PFSK-1 (cell line): ENCODE measurements around the gene ZNF592.

ENCODE experiments used
- FOXP2 ChIP-seq: optimal IDR thresholded peaks from 2 replicates; pipeline ENCODE3; 2011; ENCODE audit warnings: borderline replicate concordance, control low read depth, inconsistent platforms; ENCODE audit not compliant: insufficient read depth; ENCODE audit errors: extremely low read length, extremely low read depth
- POLR2AphosphoS5 ChIP-seq: IDR thresholded peaks from 2 replicates; pipeline ENCODE4 v1.6.1; 2012; ENCODE audit warnings: low read depth, mild to moderate bottlenecking, control low read depth, low read length, moderate library complexity
- SIN3A ChIP-seq: IDR thresholded peaks from 2 replicates; pipeline ENCODE4 v1.6.1; 2012; ENCODE audit warnings: mild to moderate bottlenecking, low read length, moderate library complexity, borderline replicate concordance; ENCODE audit not compliant: insufficient read depth
- TAF1 ChIP-seq: IDR thresholded peaks from 2 replicates; pipeline ENCODE4 v1.6.1; 2012; ENCODE audit warnings: low read length, control low read depth, borderline replicate concordance; ENCODE audit not compliant: insufficient read depth
- TF ChIP-seq, protein P1 (sequence below), 2 experiments: IDR thresholded peaks; 2 replicates each; pipeline versions ENCODE4 v1.6.1 to v1.8.0; 2011 to 2012; ENCODE audit warnings: low read depth in 2 of 2, low read length in 2 of 2, control low read depth in 1 of 2, inconsistent platforms in 1 of 2, mild to moderate bottlenecking in 1 of 2, moderate library complexity in 1 of 2; ENCODE audit not compliant: insufficient read depth in 1 of 2

The ZNF592 gene

DNA sequence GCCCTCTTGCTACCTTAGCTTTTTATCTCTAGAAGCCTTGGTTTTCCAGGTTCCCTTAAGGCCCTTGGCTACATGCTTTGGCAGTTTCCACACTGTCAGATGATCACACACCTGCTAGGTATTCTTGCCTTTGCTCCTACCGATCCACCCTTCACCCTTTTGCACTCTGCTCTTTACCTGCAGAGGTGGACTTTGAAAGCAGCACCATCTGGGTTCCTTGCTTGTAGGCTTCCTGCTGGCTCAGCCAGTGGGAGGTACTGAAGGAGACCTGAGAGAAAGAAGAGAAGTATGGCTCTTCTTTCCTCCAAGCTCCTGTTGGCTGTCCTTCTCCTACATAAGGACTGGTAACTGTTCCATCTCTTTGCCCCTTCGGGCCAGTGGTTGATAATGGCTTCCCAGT, 7.3 kb upstream of the ZNF592 start:
- no peak for TF ChIP-seq TAF1
- no peak for TF ChIP-seq POLR2AphosphoS5
- TF ChIP-seq SIN3A, result no peak
- no peak for TF ChIP-seq FOXP2
- TF ChIP-seq, protein P1, sequence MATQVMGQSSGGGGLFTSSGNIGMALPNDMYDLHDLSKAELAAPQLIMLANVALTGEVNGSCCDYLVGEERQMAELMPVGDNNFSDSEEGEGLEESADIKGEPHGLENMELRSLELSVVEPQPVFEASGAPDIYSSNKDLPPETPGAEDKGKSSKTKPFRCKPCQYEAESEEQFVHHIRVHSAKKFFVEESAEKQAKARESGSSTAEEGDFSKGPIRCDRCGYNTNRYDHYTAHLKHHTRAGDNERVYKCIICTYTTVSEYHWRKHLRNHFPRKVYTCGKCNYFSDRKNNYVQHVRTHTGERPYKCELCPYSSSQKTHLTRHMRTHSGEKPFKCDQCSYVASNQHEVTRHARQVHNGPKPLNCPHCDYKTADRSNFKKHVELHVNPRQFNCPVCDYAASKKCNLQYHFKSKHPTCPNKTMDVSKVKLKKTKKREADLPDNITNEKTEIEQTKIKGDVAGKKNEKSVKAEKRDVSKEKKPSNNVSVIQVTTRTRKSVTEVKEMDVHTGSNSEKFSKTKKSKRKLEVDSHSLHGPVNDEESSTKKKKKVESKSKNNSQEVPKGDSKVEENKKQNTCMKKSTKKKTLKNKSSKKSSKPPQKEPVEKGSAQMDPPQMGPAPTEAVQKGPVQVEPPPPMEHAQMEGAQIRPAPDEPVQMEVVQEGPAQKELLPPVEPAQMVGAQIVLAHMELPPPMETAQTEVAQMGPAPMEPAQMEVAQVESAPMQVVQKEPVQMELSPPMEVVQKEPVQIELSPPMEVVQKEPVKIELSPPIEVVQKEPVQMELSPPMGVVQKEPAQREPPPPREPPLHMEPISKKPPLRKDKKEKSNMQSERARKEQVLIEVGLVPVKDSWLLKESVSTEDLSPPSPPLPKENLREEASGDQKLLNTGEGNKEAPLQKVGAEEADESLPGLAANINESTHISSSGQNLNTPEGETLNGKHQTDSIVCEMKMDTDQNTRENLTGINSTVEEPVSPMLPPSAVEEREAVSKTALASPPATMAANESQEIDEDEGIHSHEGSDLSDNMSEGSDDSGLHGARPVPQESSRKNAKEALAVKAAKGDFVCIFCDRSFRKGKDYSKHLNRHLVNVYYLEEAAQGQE (IDR thresholded peaks at IDR 0.05; ENCODE audit: insufficient read depth in 1 of 2, low read depth in 2 of 2, low read length in 2 of 2), result no peak

DNA sequence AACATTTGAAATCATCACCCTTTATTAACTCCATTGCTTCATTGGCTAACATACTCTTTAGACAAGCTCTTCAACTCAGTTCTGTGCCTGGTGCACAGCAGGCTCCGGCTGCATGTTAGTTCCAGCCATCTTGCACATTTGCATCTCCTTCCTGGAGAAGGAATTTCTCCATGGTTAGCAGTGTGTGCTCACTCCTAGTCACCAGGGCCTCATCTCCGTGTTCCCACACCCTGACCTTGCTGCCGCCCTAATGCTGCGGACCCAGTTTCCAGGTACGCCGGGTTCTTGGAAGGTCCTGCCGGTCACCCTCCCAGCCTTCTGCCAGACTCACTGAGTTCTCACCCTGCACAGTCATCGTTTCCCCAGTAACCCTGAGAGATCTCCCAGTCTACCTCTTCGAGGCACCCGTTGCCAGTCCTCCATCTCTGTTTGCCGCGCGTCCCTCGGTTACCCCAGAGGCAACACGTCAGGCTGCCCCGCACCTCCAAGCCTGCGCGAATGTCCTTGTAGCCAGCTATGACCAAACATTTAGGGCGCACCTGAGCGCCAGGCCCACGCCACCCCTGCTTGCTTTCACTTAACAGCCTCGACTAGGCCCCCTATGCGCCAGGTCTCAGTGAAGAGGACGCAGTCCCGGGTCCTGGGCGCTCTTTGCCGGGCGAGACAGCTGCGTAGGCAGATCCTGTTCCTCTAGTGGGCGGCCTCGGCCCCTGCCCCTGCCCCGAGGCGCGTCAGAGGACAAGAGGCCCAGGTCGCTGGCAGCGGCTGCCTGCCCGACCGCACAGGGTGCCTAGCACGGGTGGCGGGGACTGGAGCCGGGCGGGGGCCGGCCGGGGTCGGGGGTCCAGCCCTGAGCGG, 747 bp upstream of the ZNF592 start:
- TF ChIP-seq TAF1 (peak; percentile 34; the same call in 1 of the 2 replicates), POLR2AphosphoS5 (no peak)

DNA sequence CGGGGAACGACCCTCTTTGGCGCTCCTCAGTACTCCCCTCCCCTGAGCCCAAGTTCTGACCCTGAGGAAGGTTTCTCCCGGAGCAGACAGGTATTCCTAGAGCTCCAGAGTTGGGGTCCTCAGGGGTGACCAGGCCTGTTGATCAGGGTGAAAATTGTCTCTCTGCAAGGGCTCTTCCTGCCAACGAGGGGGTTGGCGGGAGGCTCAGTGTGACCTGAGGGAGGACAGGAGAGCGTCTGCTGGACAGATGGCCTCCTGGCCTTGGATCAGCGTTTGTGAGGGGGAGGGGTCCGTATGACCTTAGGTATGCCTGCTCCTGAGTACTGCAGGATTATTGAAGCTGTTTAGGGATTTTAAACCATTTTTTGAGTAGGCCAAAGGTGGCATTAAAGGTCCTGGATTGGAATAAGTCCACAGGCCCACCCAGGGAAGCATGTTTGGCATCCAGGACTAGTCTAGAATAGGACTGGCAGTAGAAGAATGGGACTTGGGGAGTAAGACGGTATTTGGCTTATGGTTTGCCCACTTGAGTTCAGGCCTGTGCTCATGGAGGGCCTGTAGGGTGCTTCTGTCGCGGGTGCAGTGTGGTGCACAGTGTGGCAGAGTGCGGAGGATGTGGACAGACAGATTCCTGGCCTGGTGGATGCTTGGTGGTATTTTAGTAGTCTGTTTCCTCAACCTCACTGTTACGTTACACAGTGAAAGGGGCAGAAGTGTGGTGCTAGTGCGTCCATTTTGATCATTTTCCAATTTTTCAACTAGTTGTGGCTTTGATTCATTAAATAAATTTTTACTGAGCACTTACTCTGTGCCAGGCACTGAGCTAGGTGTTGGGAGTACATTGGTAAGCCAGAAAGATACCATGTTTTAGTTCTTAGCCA, 959 bp downstream of the ZNF592 start:
- no peak for TF ChIP-seq POLR2AphosphoS5
- TF ChIP-seq TAF1, result no peak
- TF ChIP-seq, protein P1 (IDR thresholded peaks at IDR 0.05; ENCODE audit: insufficient read depth in 1 of 2, low read depth in 2 of 2, low read length in 2 of 2), result no peak
- no peak for TF ChIP-seq SIN3A
- peak; percentile 14 for TF ChIP-seq FOXP2

DNA sequence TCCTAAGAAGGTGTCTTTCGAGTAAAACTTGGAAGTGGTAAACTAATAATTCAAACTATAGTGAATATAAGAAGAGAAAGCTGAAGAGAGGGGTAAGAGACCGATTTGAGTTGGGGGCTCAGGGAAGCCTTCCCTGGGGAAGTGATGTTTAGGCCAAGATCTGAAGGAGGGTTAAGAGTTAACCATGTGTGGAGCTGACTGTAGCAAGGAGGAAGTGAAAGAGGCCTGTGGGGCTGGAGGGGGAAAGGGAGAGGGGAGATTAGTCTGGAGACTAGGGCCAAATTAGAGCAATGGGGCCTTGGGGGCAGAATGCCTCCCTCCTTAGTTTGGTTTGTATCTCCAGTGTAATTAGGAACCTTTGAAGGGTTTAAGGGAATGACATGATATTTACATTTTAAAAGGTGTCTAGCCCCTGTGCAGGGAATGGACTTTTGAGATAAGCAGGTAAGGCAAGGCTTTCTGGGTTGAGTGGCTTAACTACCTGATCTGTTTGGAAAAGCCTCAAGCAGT, 2.2 kb downstream of the ZNF592 start:
- no peak for TF ChIP-seq TAF1
- no peak for TF ChIP-seq POLR2AphosphoS5
- no peak for TF ChIP-seq FOXP2
- TF ChIP-seq, protein P1 (IDR thresholded peaks at IDR 0.05; ENCODE audit: insufficient read depth in 1 of 2, low read depth in 2 of 2, low read length in 2 of 2), result no peak
- TF ChIP-seq SIN3A, result no peak

DNA sequence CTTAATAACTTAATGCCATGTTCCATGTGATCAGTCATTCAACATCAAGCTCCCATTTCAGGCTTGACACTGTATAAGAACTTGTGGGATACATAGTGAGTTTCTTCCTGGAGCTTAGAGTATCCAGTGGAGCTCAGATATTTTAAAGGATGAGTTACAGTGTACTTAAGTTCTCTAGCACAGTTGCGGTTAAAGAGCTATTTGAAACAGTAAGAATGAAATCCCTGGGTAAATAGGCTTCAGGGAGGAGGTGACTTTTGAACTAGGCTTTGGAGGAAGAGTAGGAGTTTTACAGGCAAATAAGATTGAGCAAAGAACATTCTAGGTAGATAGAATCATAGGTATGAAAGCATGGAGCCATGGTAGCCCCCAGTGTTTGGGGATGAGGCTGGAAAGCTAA, 3.8 kb downstream of the ZNF592 start:
- TF ChIP-seq, protein P1 (IDR thresholded peaks at IDR 0.05; ENCODE audit: insufficient read depth in 1 of 2, low read depth in 2 of 2, low read length in 2 of 2), result no peak
- no peak for TF ChIP-seq FOXP2
- TF ChIP-seq POLR2AphosphoS5, result no peak
- TF ChIP-seq TAF1, result no peak
- no peak for TF ChIP-seq SIN3A
